ENCODE measurements around the gene LAMP1.
"Not testable (repeated sequence)": the region's sequence is repeated elsewhere in the genome, so short reads cannot be mapped to it uniquely, and the experiment has no call there.

LAMP1 gene

GRCh38 chr13:113307491-113307890 lies 10.5 kb downstream of the LAMP1 start:
- Mint-ChIP-seq H3K4me3 (no peak overlapping the region), H3K27me3 (no peaks in the 10 kb centered on the region), H3K9me3 (no peaks in the 10 kb centered on the region), H3K27ac (no peak overlapping the region), H3K36me3 (ENCODE audit: low read depth) (peaks cover 58% of the 10 kb centered on the region), H3K4me1 (ENCODE audit: low read depth) (peaks cover 11% of the 10 kb centered on the region)
- intact Hi-C loops (cut with micrococcal nuclease) = no loop called here

DNA sequence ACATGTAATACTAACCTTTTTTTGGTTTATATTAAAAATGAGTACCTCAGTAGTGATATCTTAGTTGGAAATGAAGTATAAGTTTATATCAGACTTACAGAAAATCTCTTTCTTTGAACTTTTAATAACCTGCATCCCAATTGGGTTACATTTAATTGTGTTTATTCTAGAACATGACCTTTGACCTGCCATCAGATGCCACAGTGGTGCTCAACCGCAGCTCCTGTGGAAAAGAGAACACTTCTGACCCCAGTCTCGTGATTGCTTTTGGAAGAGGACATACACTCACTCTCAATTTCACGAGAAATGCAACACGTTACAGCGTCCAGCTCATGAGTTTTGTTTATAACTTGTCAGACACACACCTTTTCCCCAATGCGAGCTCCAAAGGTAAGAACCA lies 12.4 kb downstream of the LAMP1 start:
- Mint-ChIP-seq H3K27me3 (no peaks in the 10 kb centered on the region), H3K27ac (no peak overlapping the region), H3K4me1 (ENCODE audit: low read depth) (peaks cover 17% of the 10 kb centered on the region), H3K9me3 (peaks cover 16% of the 10 kb centered on the region), H3K36me3 (ENCODE audit: low read depth) (peaks cover 69% of the 10 kb centered on the region), H3K4me3 (no peak overlapping the region)
- intact Hi-C loops (cut with micrococcal nuclease) = no loop called here

DNA sequence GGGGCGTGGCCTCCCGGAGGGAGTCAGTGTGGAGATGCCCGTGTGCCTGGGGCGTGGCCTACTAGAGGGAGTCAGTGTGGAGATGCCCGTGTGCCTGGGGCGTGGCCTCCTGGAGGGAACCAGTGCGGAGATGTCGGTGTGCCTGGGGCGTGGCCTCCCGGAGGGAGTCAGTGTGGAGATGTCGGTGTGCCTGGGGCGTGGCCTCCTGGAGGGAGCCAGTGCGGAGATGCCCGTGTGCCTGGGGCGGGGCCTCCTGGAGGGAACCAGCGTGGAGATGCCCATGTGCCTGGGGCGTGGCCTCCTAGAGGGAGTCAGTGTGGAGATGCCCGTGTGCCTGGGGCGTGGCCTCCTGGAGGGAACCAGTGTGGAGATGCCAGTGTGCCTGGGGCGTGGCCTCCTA lies 17.1 kb downstream of the LAMP1 start:
- H3K27me3 Mint-ChIP-seq, H3K4me3 Mint-ChIP-seq: not testable (repeated sequence)

DNA sequence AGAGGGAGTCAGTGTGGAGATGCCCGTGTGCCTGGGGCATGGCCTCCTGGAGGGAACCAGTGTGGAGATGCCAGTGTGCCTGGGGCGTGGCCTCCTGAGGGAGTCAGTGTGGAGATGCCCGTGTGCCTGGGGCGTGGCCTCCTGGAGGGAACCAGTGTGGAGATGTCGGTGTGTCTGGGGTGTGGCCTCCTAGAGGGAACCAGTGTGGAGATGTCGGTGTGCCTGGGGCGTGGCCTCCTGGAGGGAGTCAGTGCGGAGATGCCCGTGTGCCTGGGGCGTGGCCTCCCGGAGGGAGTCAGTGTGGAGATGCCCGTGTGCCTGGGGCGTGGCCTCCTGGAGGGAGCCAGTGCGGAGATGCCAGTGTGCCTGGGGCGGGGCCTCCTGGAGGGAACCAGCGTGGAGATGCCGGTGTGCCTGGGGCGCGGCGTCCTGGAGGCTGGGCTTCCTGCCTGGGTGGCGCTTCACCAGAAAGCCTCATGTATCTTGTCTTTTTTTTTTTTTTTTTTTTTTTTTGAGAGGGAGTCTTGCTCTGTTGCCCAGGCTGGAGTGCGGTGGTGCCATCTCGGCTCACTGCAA lies 17.9 kb downstream of the LAMP1 start:
- intact Hi-C loops (cut with micrococcal nuclease); H3K4me3 Mint-ChIP-seq; H3K27ac Mint-ChIP-seq; H3K27me3 Mint-ChIP-seq: not testable (repeated sequence)
- Mint-ChIP-seq H3K36me3 (ENCODE audit: low read depth) (peaks cover 94% of the 10 kb centered on the region), H3K9me3 (peaks cover 16% of the 10 kb centered on the region), H3K4me1 (ENCODE audit: low read depth) (peaks cover 18% of the 10 kb centered on the region)

More for the DNA sequence above, 17.1 kb downstream of the LAMP1 start:
- H3K27ac Mint-ChIP-seq; intact Hi-C loops (cut with micrococcal nuclease): not testable (repeated sequence)
- H3K9me3 Mint-ChIP-seq = peaks cover 16% of the 10 kb centered on the region
- peaks cover 18% of the 10 kb centered on the region for H3K4me1 Mint-ChIP-seq (ENCODE audit: low read depth)
- H3K36me3 Mint-ChIP-seq (ENCODE audit: low read depth) = peaks cover 94% of the 10 kb centered on the region

DNA sequence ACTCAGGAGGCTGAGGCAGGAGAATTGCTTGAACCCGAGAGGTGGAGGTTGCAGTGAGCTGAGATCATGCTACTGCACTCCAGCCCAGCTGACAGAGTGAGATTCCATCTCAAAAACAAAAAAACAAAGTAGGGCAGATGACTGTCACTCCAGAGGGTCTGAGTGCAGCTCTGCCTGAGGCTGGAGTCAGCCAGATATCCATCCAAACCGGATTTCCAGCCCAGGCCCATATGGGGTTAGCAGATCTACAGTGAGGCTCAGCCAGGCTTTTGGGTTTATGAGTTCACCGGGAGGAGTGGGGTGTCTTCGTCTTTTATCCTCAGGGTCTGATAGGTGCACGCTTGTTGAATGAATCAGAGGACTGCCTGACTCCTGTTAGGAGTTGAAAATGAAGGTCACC lies 19.0 kb downstream of the LAMP1 start:
- Mint-ChIP-seq H3K27ac (no peak overlapping the region), H3K27me3 (no peaks in the 10 kb centered on the region), H3K36me3 (ENCODE audit: low read depth) (peaks cover 95% of the 10 kb centered on the region), H3K4me1 (ENCODE audit: low read depth) (peaks cover 18% of the 10 kb centered on the region), H3K9me3 (peaks cover 16% of the 10 kb centered on the region), H3K4me3 (no peak overlapping the region)
- intact Hi-C loops (cut with micrococcal nuclease) = no loop called here

DNA sequence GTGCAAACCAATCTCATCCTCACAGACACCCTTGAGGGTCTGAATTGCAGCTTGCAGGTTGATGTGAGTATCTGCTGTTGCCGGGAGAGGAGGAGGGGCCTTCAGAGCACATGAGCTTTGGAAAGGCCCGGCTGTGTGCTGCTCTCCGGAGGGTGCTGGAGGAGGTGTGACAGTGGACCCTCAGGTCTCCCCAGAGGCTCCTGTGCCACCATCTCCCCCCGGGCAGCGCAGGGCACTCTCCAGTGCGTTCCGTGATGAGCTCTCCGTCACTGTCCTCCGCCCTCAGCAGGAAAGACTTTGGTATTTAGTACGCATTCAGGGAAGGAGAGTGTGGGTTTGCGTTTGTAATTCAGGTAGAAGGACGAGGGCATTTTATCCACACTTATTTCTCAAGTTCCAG lies 20.0 kb downstream of the LAMP1 start:
- peaks cover 95% of the 10 kb centered on the region for H3K36me3 Mint-ChIP-seq (ENCODE audit: low read depth)
- no peak overlapping the region for H3K4me3 Mint-ChIP-seq
- H3K27ac Mint-ChIP-seq = no peak overlapping the region
- H3K4me1 Mint-ChIP-seq (ENCODE audit: low read depth) = peaks cover 18% of the 10 kb centered on the region
- peaks cover 16% of the 10 kb centered on the region for H3K9me3 Mint-ChIP-seq
- no peaks in the 10 kb centered on the region for H3K27me3 Mint-ChIP-seq
- intact Hi-C loops (cut with micrococcal nuclease) = no loop called here

- Mint-ChIP-seq H3K4me3 (no peak overlapping the region), H3K4me1 (ENCODE audit: low read depth) (peaks cover 9% of the 10 kb centered on the region), H3K27me3 (no peaks in the 10 kb centered on the region), H3K27ac (no peak overlapping the region), H3K9me3 (peaks cover 5% of the 10 kb centered on the region), H3K36me3 (ENCODE audit: low read depth) (peaks cover 95% of the 10 kb centered on the region)
- intact Hi-C loops (cut with micrococcal nuclease) = no loop called here
Observed at GRCh38 chr13:113318956-113319355, 21.9 kb downstream of the LAMP1 start.

- peaks cover under 1% of the 10 kb centered on the region for H3K9me3 Mint-ChIP-seq
- no peak overlapping the region for H3K4me3 Mint-ChIP-seq
- H3K4me1 Mint-ChIP-seq (ENCODE audit: low read depth) = peaks cover 6% of the 10 kb centered on the region
- intact Hi-C loops (cut with micrococcal nuclease) = no loop called here
- no peak overlapping the region for H3K27ac Mint-ChIP-seq
- no peaks in the 10 kb centered on the region for H3K27me3 Mint-ChIP-seq
- H3K36me3 Mint-ChIP-seq (ENCODE audit: low read depth) = peaks cover 95% of the 10 kb centered on the region
Observed at GRCh38 chr13:113319371-113319770, 22.3 kb downstream of the LAMP1 start.

DNA sequence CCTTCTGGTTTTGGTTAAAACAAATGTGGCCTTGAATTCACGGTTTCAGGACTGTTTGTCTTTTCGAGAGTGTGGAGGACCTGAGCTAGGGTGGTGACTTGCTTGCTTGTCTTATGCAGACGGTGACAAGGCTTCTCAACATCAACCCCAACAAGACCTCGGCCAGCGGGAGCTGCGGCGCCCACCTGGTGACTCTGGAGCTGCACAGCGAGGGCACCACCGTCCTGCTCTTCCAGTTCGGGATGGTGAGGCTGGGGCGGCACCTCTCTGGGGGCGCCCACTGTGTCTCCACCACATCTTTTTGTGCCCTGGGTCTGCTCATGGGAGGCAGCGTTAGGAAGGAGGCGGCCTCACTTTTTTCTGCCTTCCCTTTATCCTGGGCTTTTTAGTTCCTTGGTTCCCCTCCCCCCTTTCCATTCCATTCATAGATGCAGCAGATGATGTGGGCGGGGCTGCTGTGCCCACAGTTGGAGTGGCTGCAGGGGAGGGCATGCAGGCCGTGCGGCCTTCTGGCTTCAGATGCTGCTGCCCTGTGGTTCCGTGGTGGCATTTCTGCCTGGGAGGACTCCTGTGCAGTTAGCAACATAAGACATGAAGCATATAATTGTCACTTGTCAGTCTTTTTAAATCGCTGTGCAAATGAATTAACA lies 23.3 kb downstream of the LAMP1 start:
- Mint-ChIP-seq H3K27me3 (no peaks in the 10 kb centered on the region), H3K9me3 (no peaks in the 10 kb centered on the region), H3K4me1 (ENCODE audit: low read depth) (no peaks in the 10 kb centered on the region), H3K36me3 (ENCODE audit: low read depth) (peaks cover 97% of the 10 kb centered on the region), H3K27ac (no peak overlapping the region), H3K4me3 (no peak overlapping the region)
- intact Hi-C loops (cut with micrococcal nuclease) = no loop called here

- no peaks in the 10 kb centered on the region for H3K9me3 Mint-ChIP-seq
- intact Hi-C loops (cut with micrococcal nuclease) = no loop called here
- no peak overlapping the region for H3K27ac Mint-ChIP-seq
- H3K4me3 Mint-ChIP-seq = no peak overlapping the region
- H3K36me3 Mint-ChIP-seq (ENCODE audit: low read depth) = peaks cover 90% of the 10 kb centered on the region
- H3K27me3 Mint-ChIP-seq = no peaks in the 10 kb centered on the region
- H3K4me1 Mint-ChIP-seq (ENCODE audit: low read depth) = no peaks in the 10 kb centered on the region
Observed at GRCh38 chr13:113321546-113321945, 24.5 kb downstream of the LAMP1 start.

GRCh38 chr13:113322043-113322461 lies 25.0 kb downstream of the LAMP1 start:
- no peak overlapping the region for H3K4me3 Mint-ChIP-seq
- H3K36me3 Mint-ChIP-seq (ENCODE audit: low read depth) = peaks cover 84% of the 10 kb centered on the region
- intact Hi-C loops (cut with micrococcal nuclease) = no loop called here
- no peak overlapping the region for H3K27ac Mint-ChIP-seq
- no peaks in the 10 kb centered on the region for H3K4me1 Mint-ChIP-seq (ENCODE audit: low read depth)
- no peaks in the 10 kb centered on the region for H3K9me3 Mint-ChIP-seq
- H3K27me3 Mint-ChIP-seq = no peaks in the 10 kb centered on the region

- no peak overlapping the region for H3K27ac Mint-ChIP-seq
- no peaks in the 10 kb centered on the region for H3K9me3 Mint-ChIP-seq
- intact Hi-C loops (cut with micrococcal nuclease) = no loop called here
- H3K4me1 Mint-ChIP-seq (ENCODE audit: low read depth) = no peaks in the 10 kb centered on the region
- no peak overlapping the region for H3K4me3 Mint-ChIP-seq
- H3K36me3 Mint-ChIP-seq (ENCODE audit: low read depth) = peaks cover 74% of the 10 kb centered on the region
- H3K27me3 Mint-ChIP-seq = peaks cover 6% of the 10 kb centered on the region
Observed at GRCh38 chr13:113322890-113323651, 26.0 kb downstream of the LAMP1 start.

DNA sequence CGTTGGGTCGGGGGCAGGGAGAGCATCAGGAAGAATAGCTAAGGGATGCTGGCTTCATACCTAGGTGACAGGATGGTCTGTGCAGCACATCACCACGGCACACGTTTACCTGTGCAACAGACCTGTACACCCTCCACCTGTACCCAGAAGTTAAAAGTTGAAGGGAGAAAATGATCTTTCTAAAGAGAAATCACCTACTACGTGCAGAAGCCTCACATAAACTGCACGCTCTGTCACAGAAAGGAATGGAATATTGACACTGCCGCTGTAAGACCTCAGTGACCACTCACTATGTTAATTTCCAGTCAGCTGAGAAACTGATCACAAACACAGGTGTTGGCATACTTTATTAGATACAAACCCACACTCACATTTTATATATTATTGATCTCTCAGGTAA lies 26.8 kb downstream of the LAMP1 start:
- H3K9me3 Mint-ChIP-seq = no peaks in the 10 kb centered on the region
- no peak overlapping the region for H3K27ac Mint-ChIP-seq

GRCh38 chr13:113324398-113324797 lies 27.4 kb downstream of the LAMP1 start:
- Mint-ChIP-seq H3K36me3 (ENCODE audit: low read depth) (peaks cover 61% of the 10 kb centered on the region), H3K27me3 (peaks cover 12% of the 10 kb centered on the region), H3K4me1 (ENCODE audit: low read depth) (no peaks in the 10 kb centered on the region), H3K27ac (no peak overlapping the region), H3K9me3 (no peaks in the 10 kb centered on the region), H3K4me3 (no peak overlapping the region)
- intact Hi-C loops (cut with micrococcal nuclease) = no loop called here

More for the DNA sequence above, 26.8 kb downstream of the LAMP1 start:
- peaks cover 12% of the 10 kb centered on the region for H3K27me3 Mint-ChIP-seq
- H3K4me3 Mint-ChIP-seq = no peak overlapping the region
- peaks cover 66% of the 10 kb centered on the region for H3K36me3 Mint-ChIP-seq (ENCODE audit: low read depth)
- intact Hi-C loops (cut with micrococcal nuclease) = no loop called here
- H3K4me1 Mint-ChIP-seq (ENCODE audit: low read depth) = no peaks in the 10 kb centered on the region
